ENCODE results near the gene TMEM233. TPM values are rescaled to one million over a fixed set of nuclear protein-coding genes. Genes with fewer than 3 reads are reported as not detected.

TMEM233 gene
- total RNA-seq, 4 donors from 2014 or later, result 0.19 TPM; not detected in 3

DNA sequence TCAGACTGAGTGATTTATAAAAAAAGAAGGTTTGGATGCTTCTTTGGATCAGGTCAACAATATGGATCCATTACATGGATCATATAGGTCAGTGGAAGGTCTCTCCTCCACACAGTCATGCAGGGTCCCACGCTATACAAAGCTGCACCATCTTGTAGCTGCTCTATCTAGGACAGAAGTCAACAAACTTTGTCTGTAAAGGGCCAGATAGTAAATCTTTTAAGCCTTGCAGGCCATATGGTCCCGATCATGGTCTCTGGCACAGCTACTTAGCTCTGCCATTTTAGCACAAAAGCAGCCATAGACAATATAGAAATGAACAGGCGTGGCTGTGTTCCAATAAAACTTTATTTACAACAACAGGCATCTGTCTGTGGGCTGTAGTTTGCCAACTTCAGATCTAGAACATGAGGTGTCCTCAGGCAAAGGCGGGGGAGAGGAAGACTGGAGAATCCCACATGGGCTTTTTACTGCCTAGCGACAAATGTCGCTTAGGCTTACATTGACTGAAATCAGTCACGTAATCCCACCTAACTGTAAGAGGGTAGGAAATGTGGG is 36.7 kb downstream of the TMEM233 start:
- H3K36me3 ChIP-seq, result no peaks in the 10 kb centered on the region
- 81% methylated on average over 7 of the region's 7 CpGs for WGBS
- TF ChIP-seq POLR2AphosphoS5 (IDR thresholded peaks at IDR 0.05) (no peak), EP300 (IDR thresholded peaks at IDR 0.05) (no peak), POLR2A (IDR thresholded peaks at IDR 0.05) (no peak)
- TF ChIP-seq, protein P1, sequence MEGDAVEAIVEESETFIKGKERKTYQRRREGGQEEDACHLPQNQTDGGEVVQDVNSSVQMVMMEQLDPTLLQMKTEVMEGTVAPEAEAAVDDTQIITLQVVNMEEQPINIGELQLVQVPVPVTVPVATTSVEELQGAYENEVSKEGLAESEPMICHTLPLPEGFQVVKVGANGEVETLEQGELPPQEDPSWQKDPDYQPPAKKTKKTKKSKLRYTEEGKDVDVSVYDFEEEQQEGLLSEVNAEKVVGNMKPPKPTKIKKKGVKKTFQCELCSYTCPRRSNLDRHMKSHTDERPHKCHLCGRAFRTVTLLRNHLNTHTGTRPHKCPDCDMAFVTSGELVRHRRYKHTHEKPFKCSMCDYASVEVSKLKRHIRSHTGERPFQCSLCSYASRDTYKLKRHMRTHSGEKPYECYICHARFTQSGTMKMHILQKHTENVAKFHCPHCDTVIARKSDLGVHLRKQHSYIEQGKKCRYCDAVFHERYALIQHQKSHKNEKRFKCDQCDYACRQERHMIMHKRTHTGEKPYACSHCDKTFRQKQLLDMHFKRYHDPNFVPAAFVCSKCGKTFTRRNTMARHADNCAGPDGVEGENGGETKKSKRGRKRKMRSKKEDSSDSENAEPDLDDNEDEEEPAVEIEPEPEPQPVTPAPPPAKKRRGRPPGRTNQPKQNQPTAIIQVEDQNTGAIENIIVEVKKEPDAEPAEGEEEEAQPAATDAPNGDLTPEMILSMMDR (IDR thresholded peaks at IDR 0.05), result no peak

DNA sequence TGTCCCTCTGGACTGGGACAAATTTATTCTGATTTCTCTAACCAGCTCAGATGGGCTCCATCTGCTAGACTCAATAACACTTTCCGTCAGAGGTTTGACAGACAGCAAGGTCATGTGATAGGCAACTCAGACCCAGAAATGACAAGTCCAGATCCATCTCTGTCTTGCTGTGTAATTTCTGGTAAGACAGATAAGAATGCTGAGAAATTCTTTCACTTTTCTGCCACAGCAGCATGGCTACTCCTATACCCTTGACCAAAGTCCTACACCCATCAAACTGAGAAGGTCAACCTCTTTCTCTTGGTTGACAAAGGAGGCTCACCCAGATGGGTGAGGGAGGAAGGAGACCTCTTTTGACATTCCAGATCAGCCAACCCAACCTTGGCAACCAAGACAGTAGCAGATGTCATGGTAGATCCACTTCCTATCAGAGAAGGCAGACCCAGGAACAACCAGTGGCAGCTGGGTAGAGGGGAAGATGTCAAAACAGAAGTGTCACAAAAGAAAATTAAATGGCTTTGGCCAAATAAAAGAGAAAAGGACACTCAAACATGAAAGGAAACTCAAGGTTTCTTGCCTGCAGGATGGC is 37.5 kb downstream of the TMEM233 start:
- no peaks in the 10 kb centered on the region for H3K9me3 ChIP-seq
- H3K27me3 ChIP-seq, result no peaks in the 10 kb centered on the region
- no peak overlapping the region for H3K27ac ChIP-seq
- TF ChIP-seq POLR2A (IDR thresholded peaks at IDR 0.05) (no peak), POLR2AphosphoS5 (IDR thresholded peaks at IDR 0.05) (no peak), EP300 (IDR thresholded peaks at IDR 0.05) (no peak)
- TF ChIP-seq, protein P1 (IDR thresholded peaks at IDR 0.05), result no peak
- WGBS, result 100% methylated on average over 1 of the region's 1 CpG
- H3K36me3 ChIP-seq, result no peaks in the 10 kb centered on the region
- H3K4me3 ChIP-seq, result no peak overlapping the region
- H3K4me1 ChIP-seq, result no peaks in the 10 kb centered on the region
- no peak for DNase-seq (ENCODE audit: low spot score in 2 of 2)

More for the DNA sequence above, 36.7 kb downstream of the TMEM233 start:
- Histone ChIP-seq H3K4me3 (no peak overlapping the region), H3K4me1 (no peaks in the 10 kb centered on the region), H3K9me3 (no peaks in the 10 kb centered on the region), H3K27me3 (no peaks in the 10 kb centered on the region), H3K27ac (no peak overlapping the region)
- DNase-seq (ENCODE audit: low spot score in 2 of 2), result no peak

DNA sequence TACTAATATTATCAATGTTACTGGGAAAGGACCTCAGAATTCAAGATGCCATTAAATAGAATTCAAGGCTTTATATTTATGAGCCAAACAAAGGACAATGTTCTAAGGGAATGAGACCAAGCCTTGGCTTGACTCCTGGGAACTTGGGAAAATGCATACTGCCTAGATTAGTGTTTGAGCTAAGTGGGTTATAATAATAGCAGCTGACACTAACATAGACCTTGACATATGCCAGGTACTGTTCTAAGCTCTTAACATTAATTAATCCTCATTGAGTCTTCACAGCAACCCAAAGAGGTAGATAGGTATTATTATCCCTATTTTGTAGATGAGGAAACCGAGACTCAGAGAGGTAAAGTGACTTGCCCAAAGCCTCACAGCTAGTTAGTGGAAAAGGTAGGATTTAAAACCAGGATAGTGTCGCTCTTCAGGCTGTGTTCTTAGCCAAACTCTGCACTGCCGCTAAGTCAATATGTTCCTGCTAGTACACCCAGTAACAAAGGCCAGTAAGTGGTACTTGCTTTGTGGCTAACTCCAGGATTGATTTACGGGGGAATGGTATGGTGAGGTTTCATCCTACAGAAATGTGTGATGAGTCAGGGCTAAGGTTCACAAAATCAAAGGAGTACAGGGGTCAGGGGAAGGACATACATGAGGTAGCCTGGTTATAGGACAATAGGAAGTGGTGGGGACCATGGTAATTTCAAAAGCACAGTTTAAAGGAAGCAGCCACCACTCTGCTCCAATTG is 38.5 kb downstream of the TMEM233 start:
- no peak for TF ChIP-seq EP300 (IDR thresholded peaks at IDR 0.05)
- TF ChIP-seq POLR2A (IDR thresholded peaks at IDR 0.05), result no peak
- TF ChIP-seq, protein P1 (IDR thresholded peaks at IDR 0.05), result no peak
- TF ChIP-seq POLR2AphosphoS5 (IDR thresholded peaks at IDR 0.05), result no peak
- no peaks in the 10 kb centered on the region for H3K36me3 ChIP-seq
- WGBS, result 76% methylated on average over 4 of the region's 4 CpGs

DNA sequence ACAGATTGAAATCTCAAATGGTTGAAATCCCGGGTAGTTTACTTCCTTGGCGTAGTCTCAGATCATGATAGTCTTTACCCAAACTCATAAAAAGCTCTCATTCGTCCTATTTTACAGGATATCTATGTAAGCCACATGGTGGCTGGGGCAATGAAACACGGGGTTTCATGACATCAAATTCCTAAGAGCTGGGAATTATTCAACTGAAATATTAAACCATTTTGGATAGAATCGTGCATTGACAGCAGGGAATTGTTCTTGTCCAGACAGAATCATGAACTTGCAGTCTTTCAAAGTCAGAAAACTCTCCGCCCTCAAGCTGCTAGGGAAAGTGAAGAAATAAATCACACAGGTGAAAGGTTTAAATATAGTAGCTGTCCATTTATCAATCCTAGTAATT is 41.2 kb downstream of the TMEM233 start:
- TF ChIP-seq POLR2AphosphoS5 (IDR thresholded peaks at IDR 0.05) (no peak), EP300 (IDR thresholded peaks at IDR 0.05) (no peak), POLR2A (IDR thresholded peaks at IDR 0.05) (no peak)
- TF ChIP-seq, protein P1 (IDR thresholded peaks at IDR 0.05), result no peak
- Histone ChIP-seq H3K4me1 (no peaks in the 10 kb centered on the region), H3K9me3 (no peaks in the 10 kb centered on the region), H3K4me3 (no peak overlapping the region), H3K27me3 (peaks cover 2% of the 10 kb centered on the region), H3K36me3 (no peaks in the 10 kb centered on the region), H3K27ac (no peak overlapping the region)
- no peak for DNase-seq (ENCODE audit: low spot score in 2 of 2)
- WGBS, result 33% methylated on average over 6 of the region's 6 CpGs

More for the DNA sequence above, 38.5 kb downstream of the TMEM233 start:
- no peak for DNase-seq (ENCODE audit: low spot score in 2 of 2)
- Histone ChIP-seq H3K4me1 (no peaks in the 10 kb centered on the region), H3K9me3 (no peaks in the 10 kb centered on the region), H3K27me3 (no peaks in the 10 kb centered on the region), H3K27ac (no peak overlapping the region), H3K4me3 (no peak overlapping the region)

DNA sequence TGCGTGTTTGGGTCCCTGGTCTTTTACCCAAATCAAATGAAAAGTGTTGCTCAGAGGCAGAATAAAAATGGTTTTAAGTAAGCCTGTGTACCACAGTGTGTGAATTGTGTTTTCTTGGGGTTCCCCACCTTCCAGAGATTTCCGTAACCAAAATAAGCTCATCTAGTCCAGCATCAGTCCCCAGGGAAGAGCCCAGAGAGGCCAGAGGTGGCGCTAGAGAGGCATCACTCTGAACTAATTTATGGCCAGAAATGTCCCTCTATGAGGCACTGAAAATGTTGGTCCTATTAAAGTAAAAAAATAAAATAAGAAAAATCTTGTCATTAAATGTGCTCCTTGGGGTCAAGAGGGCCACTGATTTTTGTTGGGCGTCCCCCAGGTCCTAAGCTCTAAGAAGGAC is 49.4 kb downstream of the TMEM233 start:
- no peaks in the 10 kb centered on the region for H3K36me3 ChIP-seq
- no peak for TF ChIP-seq EP300 (IDR thresholded peaks at IDR 0.05)
- H3K9me3 ChIP-seq, result no peaks in the 10 kb centered on the region
- H3K27me3 ChIP-seq, result peaks cover 2% of the 10 kb centered on the region
- H3K27ac ChIP-seq, result no peak overlapping the region
- DNase-seq (ENCODE audit: low spot score in 2 of 2), result no peak
- WGBS, result 71% methylated on average over 4 of the region's 4 CpGs
- no peaks in the 10 kb centered on the region for H3K4me1 ChIP-seq
- no peak overlapping the region for H3K4me3 ChIP-seq

Measured in suprapubic skin (tissue), 4 donors.